Measurements from ENCODE around the gene GNAO1. TPM values are rescaled to one million over a fixed set of nuclear protein-coding genes. Genes with fewer than 3 reads are reported as not detected.

The GNAO1 gene
- total RNA-seq, 6 experiments from 2014 or later: 18.2 to 45.1 (median 21.5) TPM

GRCh38 chr16:56233795-56234566, 42.7 kb downstream of the GNAO1 start:
- DNase-seq (peak; percentile 55 to 80 (median 80)), ATAC-seq (peak; percentile 75 to 83 (median 77))
- peak overlapping the region in 1 of 3 donors; percentile 53 for H3K4me3 ChIP-seq
- no peaks in the 10 kb centered on the region for H3K9me3 ChIP-seq
- H3K27me3 ChIP-seq: no peaks in the 10 kb centered on the region
- H3K36me3 ChIP-seq: no peaks in the 10 kb centered on the region
- 0% methylated on average over 1 of the region's 2 CpGs for WGBS (ENCODE audit: insufficient coverage, low coverage, low lambda C conversion rate, missing lambda C conversion rate)
- no peak for TF ChIP-seq CTCF (IDR thresholded peaks at IDR 0.05)
- TF ChIP-seq POLR2A (IDR thresholded peaks at IDR 0.05): no peak
- intact Hi-C loops (cut with DNase I): no loop called here
- peak overlapping the region in 2 of 3 donors; percentile 58 to 85 for H3K27ac ChIP-seq
- peaks cover 0 to 45% (median 10%) of the 10 kb centered on the region in 4 donors for H3K4me1 ChIP-seq

GRCh38 chr16:56234737-56235136, 43.4 kb downstream of the GNAO1 start:
- ATAC-seq (peak; percentile 67 to 77 (median 72)), DNase-seq (peak in 2 of 3 donors; percentile 38 to 67)
- Histone ChIP-seq H3K4me1 (peaks cover 0 to 45% (median 10%) of the 10 kb centered on the region in 4 donors), H3K27me3 (no peaks in the 10 kb centered on the region), H3K9me3 (no peaks in the 10 kb centered on the region), H3K4me3 (peak overlapping the region; percentile 13 to 53 (median 49)), H3K27ac (peak overlapping the region in 2 of 3 donors; percentile 58 to 85), H3K36me3 (no peaks in the 10 kb centered on the region)
- intact Hi-C loops (cut with DNase I): no loop called here
- TF ChIP-seq POLR2A (IDR thresholded peaks at IDR 0.05): no peak
- no peak for TF ChIP-seq CTCF (IDR thresholded peaks at IDR 0.05)
- WGBS (ENCODE audit: insufficient coverage, low coverage, low lambda C conversion rate, missing lambda C conversion rate): 45% methylated on average over 2 of the region's 5 CpGs

GRCh38 chr16:56237451-56237930, 46.2 kb downstream of the GNAO1 start:
- Histone ChIP-seq H3K4me1 (peaks cover 0 to 45% (median 10%) of the 10 kb centered on the region in 4 donors), H3K36me3 (no peaks in the 10 kb centered on the region)

GRCh38 chr16:56238188-56238587, 46.9 kb downstream of the GNAO1 start:
- ATAC-seq (no peak), DNase-seq (no peak)
- no peak overlapping the region for H3K27ac ChIP-seq
- H3K4me3 ChIP-seq: no peak overlapping the region
- H3K27me3 ChIP-seq: no peaks in the 10 kb centered on the region
- no peaks in the 10 kb centered on the region for H3K36me3 ChIP-seq
- 28% methylated on average over 2 of the region's 3 CpGs for WGBS (ENCODE audit: insufficient coverage, low coverage, low lambda C conversion rate, missing lambda C conversion rate)
- TF ChIP-seq POLR2A (IDR thresholded peaks at IDR 0.05): no peak
- no peak for TF ChIP-seq CTCF (IDR thresholded peaks at IDR 0.05)
- H3K9me3 ChIP-seq: no peaks in the 10 kb centered on the region
- peaks cover 0 to 38% (median 7%) of the 10 kb centered on the region in 4 donors for H3K4me1 ChIP-seq
- intact Hi-C loops (cut with DNase I): no loop called here

More at GRCh38 chr16:56237451-56237930, 46.2 kb downstream of the GNAO1 start:
- no peak for ATAC-seq
- no peak for DNase-seq
- no peak overlapping the region for H3K27ac ChIP-seq
- intact Hi-C loops (cut with DNase I): no loop called here
- TF ChIP-seq CTCF (IDR thresholded peaks at IDR 0.05): no peak
- no peak for TF ChIP-seq POLR2A (IDR thresholded peaks at IDR 0.05)
- no peaks in the 10 kb centered on the region for H3K9me3 ChIP-seq
- WGBS (ENCODE audit: insufficient coverage, low coverage, low lambda C conversion rate, missing lambda C conversion rate): 57% methylated on average over 6 of the region's 6 CpGs
- H3K4me3 ChIP-seq: no peak overlapping the region
- no peaks in the 10 kb centered on the region for H3K27me3 ChIP-seq
